IPS-11a (cell line): Measurements from ENCODE around the gene NOM1.

Source experiments
- H3K4me3 ChIP-seq: one replicate; pipeline ENCODE4 v1.5.1; 2013; ENCODE audit warnings: low read depth, low read length, control low read depth

NOM1 gene

DNA sequence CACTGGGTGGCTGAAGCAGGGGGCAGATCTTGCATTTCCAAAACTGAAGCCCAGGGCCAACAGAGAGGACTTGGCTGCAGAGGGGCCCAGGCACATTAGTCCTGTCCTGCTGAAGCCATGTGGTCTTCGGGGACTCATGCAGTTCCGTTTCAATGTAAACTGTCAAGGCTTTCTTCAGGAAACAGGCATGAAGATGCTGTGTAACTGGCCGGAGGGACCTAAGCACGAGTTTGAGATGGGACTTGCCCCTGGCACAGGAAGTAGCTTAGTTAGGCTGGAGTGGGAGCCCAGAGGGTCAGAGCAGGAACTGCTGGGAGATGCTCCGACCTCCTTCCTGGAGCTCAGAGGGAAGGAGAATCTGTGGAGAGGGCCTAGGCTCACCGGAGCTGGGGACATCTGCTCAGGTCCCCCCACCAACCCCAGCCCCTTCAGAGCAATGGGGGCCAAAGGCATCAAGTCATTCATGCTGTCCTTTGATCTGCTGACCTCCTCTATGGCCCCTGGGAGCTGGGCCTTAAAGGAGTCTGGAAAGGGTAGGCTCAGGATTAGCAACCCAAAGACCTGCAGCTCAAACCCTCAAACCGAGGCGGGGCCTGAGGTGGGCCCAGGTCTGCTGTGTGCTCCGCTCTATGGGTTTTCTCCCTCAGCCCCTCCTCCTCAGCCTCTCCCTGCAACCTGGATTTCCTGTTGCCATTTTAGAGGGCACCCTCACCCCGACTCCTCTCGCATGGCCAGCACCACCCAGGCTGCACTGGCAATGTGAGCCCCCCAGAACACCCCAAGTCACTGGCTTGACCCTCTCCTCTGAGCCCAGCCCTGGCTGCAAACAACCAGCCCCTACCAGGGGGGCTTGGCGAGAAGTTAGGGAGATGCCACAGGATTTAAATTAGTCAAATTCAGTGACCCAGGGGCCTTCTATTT, 65.4 kb downstream of the NOM1 start:
- no peak overlapping the region for H3K4me3 ChIP-seq

DNA sequence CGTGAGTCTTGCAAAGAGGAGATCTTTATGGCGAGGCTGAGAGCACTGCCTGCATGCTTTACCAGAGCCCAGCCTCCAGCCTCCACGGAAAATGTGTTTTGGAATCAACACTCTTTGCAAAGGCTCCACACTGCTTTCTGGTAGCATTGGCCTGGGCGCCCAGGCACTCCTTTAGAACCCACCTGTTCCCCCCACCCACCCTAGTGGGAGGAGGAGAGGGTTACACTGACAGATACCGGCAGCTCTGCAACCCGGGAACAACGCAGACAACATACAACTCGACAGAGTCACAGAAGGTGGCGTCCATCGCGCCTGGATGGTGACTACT, 66.5 kb downstream of the NOM1 start:
- H3K4me3 ChIP-seq = no peak overlapping the region

DNA sequence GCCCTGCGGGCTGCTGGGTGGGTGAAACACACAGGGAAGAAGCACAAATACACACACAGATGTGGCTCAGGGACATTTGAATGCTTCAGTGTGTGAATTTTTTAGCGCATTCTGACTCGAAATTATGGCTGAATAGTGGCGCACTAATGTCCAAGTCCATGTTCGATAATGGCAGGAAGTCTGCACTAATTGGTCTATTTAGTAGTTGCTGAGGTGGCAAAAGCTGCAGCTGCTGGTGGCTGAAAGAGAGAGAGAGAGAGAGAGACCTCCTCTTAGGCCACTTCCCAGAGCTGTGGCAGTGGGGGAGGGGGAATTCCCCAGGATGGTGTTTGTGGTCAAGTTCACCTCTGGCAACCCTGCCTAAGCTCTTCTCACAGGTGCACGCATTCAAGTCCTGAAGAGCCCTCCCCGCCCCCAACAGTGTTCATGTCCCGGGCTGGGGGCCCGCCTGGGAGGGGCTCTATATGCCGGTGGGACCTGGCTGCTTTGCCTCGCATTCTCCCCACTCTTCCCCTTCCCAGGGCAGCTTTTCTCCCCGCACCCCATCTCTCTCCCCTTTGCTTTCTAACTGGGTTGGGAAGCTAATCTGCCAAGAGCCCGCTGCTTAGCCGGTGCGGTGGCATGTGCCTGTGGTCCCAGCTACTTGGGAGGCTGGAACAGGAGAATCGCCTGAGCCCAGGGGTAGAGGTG, 67.0 kb downstream of the NOM1 start:
- no peak overlapping the region for H3K4me3 ChIP-seq

DNA sequence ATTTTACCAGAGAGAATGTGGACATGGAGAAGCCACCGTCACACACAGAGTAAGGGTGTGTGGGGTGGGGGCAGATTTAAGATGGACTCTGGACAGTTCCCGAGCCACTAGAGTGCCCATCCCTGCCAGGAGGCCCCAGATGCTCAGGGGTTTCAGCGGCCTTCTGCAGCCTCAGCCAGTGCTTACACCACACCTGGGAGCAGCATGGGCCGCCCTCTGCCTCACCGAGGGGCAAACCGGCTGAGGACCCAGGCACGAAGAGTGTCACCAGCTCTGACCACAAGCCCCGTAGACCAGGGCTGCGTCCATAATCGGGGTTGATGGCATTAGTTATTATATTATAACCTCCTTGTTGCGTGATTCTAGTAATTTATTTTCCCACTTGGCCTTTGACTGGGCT, 67.6 kb downstream of the NOM1 start:
- no peak overlapping the region for H3K4me3 ChIP-seq

DNA sequence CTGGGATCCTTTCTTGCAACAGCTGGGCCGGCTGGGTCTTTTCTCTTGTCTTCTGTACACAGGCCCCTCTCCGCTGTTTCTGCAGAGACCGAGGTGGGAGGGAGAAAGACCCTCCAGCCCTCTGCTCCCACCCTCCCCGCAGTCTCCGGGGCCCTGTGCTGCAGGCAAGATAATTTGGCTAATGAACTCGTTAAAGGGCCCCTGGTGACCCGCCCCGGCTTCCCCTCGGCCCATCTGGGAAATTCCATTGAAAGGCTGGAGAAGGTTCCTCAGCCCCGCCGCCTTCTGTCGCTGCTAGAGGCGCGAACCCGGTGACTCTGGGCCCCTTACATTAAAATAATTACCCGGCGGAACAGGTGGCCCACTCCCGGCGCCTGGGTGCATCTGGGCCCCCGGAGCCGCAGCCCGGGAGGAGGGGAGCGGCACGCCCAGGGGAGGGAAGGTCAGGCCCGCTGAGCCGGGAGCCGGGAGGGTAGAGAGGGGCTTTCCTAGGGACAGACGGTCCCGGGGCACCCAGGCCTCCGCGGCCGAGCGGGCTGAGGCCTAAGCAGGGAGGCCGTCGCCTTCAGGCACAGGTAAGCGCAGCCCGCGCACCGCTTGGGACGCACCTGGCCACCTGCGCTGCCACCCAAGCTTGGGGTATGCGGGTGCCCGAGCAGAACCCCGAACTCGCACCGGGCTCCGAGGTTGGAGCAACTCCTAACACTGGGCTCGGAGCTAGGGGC, 68.3 kb downstream of the NOM1 start:
- no peak overlapping the region for H3K4me3 ChIP-seq

DNA sequence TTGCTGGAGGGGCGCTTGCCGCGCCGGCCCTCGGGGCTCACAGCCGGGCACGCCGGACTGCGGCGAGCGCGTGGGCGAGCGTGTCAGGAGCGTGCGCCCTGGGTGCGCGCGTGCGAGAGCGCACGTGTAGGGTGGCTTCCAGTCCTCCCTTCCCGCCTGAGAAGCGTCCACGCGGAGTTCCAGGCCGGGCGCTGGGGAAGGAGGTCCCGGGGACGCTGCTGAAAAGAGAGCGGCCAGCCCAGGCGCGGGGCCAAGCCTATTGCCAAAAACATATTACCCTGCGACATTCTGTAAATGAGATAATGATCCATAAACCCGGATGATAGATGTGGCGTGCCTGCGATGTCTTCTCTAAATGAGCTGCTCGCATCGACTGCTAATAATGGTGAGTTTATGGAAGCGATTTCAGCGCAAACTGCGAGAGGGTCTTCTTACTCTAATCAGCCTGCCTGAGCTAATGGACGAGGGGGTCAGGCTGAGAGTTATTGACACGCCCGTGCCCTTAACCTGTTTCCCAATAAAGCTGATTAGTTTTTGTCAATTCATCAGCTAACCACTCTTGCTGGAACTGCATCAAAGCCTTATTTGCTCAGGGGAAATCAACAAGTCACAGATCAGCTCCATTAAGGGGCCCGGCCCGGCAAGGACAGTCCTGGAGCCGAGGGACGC, 69.0 kb downstream of the NOM1 start:
- H3K4me3 ChIP-seq = no peak overlapping the region

DNA sequence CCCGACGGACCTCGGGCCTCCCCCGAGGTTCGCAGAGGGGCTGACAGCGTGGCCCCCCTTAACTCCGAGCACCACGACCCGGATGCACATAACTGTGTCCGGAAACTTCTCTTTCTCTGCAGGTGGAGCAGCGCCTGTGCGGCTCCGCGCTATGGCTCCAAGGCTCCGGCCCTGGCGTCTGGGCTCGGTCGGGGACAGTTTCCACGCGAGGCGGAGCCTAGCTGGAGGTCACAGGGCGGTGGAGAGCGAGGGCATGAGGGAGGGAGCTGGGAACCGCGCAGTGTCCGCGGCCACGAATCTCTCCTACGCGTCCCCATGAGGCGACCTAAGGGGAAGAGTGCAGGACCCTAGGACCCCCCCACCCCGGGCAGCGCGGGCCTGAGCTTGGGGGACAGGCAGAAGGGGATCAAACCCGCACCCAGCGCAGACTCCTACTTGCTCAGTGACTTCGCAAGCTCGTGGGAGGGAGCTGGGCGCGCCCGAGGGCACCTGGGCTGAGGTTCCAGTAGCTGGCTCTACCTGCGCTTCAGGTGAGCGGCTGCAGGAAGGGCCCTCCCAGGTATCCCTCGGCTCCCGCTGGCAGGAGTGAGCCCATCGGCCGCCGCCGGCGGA, 69.6 kb downstream of the NOM1 start:
- no peak overlapping the region for H3K4me3 ChIP-seq

DNA sequence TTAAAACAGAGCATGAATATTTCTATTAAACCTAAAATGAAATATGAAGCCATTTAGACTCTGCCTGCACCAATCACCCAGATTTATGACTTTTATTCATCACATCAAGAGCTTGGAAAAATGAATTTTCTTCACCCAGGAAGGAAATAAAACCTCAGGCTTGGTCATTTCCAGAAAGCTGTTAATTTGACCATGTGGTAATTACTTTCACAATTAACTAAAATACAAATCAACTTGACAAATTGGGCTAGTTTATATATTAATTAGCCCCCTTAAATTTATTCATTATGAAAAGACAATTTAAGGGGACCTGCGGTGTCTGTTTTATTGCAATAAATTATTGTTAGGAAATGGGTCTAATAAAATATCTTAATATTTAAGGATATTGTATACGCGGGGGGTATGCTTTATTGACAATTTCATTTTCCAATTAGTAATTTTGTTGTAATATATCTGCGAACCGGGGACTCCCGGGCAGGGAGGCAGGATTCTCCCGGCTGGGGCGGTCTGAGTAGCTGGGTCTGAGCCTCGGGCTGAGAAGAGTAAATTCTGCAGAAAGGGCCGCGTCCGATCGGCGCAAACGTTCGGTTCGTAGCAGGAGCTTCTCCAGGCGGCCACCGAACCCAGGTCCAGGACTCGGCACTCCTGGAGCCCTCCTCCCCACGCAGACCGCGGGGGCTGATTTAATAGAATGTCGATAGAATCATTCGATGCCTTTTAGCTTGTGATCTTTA, 70.4 kb downstream of the NOM1 start:
- H3K4me3 ChIP-seq = no peak overlapping the region

DNA sequence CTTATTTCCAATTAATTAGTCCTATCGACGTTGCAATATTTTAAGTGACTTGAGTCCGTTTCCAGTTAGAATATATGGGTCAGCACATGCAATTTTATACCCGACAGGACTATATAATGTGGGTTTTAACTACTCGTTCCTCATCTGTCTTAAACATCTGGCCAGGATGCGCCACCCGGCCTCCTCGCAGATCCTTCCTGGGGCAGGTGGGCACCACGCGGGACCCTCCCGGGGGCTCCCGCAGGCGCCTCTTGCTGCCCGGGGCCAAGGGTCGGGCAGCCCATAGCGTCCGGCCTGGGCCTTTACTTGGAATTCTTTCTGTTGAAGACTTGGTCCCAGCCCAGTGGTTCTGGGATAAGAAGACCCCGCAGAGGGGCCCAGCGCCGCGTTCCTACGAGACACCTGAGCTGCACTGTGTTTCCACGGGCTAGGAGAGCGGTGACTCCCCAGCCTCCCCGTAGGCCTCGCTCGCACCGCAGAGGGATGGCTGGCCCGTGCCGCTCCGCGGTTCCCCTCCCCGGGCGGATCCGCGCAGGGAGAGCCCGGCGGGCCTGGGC, 71.1 kb downstream of the NOM1 start:
- no peak overlapping the region for H3K4me3 ChIP-seq

DNA sequence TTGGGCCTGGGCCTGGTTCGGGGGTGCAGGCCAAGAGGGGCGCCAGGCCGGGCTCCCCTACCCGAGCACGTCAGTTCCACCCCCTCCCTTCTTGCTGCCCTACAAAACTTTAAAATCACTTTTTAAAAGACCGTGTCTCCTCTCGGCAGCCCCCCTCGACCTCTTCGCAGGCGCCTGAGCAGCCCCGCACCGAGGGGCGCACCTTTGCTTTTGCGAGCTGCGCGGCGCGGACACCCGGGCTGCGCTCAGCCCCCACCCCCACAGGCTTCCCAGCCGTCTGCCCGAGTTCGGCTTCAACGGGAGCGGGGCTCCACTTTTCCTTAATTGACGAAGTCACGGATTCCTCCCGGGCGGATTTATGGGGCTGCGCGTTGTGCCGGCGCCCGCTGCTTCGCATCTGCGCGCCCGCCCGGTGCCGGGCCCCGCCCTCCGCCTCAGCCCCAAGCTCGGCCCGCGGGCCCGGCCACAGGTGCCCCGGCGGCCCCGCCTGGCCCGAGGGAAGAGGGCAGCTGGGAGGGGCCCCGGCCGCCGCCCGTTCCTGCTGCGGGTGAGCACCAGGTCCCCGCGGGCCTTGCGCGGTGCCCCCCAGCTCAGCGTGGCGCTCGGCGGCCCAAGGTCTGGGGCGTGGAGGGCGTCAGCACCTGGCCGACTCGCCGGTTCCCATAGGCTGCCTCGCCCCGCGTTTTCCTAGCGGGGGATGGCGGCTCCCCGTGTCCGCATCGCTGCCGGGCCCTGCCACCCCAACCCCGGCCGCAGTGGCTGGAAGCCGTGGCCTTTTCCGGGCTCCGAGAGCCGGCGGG, 71.8 kb downstream of the NOM1 start:
- H3K4me3 ChIP-seq = no peak overlapping the region

DNA sequence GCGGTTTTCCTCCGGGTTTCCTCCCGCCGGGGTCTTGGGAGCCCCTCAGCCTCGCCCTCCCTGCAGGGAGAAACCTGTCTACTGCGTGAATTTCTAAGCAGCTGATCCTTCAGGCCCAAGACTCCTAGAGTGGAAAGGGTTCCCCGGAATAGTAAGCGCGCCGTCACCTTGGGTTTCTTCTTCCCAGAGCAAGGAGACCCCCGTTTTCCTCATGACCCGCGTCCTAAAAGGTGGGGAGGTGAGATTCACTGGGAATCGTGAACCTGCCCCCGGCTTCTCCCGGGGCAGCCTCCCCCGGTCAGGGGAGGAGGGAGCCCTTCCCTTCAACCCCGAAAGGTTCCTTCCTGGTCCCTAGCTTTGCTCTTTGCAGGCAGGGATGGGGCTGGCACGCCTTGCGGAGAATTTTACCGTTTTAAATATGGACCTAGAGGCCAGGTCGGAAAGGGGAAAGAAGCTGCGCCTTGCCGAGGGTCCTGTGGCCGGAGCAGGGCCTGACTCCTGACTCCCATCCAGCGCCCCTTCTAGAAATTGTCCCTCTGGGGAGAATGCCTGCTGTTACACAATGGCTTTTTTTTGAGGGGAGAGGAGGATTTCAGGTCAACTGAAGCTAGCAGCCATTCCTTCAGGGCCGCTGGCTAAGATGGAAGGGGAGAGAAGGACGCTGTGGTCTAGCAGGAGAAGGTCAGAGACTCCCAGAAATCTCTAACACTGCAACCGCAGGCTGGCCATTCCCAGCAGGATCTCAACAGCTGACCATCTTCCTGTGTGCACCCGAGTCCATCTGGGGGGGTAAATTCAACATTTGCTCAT, 72.6 kb downstream of the NOM1 start:
- H3K4me3 ChIP-seq = no peak overlapping the region
